AML-193 (cell line): ENCODE data around the gene FOXN3.
A peak's percentile ranks its signal among the peaks of the same experiment; 100 is the strongest.

Source experiments
- DNase-seq, 2 experiments: peaks; one replicate each; lab custom pipeline; 2025; lab: John Stamatoyannopoulos, UW

The FOXN3 gene, protein sequence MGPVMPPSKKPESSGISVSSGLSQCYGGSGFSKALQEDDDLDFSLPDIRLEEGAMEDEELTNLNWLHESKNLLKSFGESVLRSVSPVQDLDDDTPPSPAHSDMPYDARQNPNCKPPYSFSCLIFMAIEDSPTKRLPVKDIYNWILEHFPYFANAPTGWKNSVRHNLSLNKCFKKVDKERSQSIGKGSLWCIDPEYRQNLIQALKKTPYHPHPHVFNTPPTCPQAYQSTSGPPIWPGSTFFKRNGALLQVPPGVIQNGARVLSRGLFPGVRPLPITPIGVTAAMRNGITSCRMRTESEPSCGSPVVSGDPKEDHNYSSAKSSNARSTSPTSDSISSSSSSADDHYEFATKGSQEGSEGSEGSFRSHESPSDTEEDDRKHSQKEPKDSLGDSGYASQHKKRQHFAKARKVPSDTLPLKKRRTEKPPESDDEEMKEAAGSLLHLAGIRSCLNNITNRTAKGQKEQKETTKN

GRCh38 chr14:89417091-89417464 is at the start of gene FOXN3:
TSS of gene FOXN3 (minus strand) at chr14:89417233. CDS start at chr14:89412476, 4,757 bp downstream.
- DNase-seq: peak; percentile 76 to 84

GRCh38 chr14:89466484-89466883 is 49.5 kb upstream of the FOXN3 start:
- DNase-seq: peak; percentile 75

- no peak for DNase-seq
These were observed 48.8 kb upstream of the FOXN3 start for GRCh38 chr14:89465876-89466275.

- no peak for DNase-seq
These were observed 44.2 kb upstream of the FOXN3 start for GRCh38 chr14:89461256-89461655.

DNA sequence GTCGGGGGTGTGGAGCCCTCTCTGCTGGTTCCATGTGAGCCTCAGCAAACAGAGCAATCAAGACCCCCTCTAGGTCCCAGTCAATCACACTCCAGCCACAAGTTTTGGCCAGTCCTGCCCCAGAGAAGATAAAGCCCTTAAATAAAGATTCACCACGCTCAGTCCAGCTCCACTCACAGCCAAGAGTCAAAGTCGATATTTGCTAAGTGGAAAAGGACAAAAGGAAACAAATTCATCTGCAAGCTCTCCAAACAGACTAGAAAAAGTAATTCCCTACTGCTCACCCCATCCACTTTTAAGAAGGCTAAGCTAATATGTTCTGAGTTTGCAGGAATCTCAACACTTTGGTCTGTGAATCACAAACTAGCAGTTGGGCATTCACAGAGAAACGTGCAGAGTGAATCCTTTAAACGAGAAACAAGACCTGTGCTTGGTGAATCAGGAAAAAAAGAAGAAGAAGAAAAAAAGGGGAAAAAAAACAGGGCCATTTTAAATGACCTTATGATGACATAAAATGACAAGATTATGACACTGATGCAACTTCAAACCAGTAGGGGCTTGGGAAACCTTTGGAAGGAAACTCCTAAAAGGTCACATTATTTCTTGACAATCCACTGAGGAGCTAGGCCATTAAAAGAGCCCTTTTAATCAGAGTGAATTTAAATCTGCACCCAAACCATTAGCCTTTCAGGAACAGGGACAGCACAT is 41.8 kb upstream of the FOXN3 start:
- DNase-seq: peak; percentile 47 to 62

- DNase-seq: no peak
These were observed 40.0 kb upstream of the FOXN3 start for GRCh38 chr14:89457007-89457406.

DNA sequence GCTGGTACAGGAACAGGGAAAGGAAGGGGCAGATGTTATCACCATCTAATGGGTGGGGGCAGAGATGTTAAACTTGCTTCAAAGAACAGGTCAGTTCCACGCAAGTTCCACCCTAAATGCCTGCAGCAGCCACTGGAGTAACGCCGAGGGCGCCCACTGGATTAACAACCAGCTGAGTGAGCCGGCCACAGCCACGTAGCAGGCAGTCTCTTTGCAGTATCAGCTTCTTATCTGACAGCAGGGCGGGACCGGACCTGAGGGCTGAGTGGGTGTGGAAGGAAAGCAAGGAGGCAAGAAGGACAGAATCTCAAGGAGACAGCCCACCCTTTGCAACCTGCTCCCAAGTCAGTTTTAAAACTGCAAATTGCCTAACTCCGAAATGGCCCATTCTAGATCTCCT is 38.4 kb upstream of the FOXN3 start:
- DNase-seq: no peak

GRCh38 chr14:89454996-89455395 is 38.0 kb upstream of the FOXN3 start:
- no peak for DNase-seq

- DNase-seq: no peak
These were observed 35.2 kb upstream of the FOXN3 start for GRCh38 chr14:89452281-89452680.

DNA sequence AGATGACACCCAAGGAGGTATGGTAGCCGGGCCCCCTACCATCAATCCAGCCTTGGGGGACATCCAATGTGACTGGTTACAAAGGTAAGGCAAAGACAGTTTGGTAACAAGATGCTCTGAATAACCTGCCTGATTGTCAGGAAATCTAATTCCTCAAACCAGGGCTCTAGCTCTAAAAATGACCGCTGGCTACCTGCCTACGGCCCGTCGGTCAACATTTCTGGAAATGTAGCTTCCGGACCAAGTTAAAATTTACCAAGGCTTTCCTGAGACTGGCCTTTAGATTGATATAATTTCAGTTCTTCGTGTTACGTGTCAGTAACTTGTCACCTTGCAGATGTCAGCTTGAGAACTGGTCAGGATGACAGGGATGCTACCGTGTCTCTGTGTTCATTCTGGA is 34.2 kb upstream of the FOXN3 start:
- DNase-seq: no peak

DNA sequence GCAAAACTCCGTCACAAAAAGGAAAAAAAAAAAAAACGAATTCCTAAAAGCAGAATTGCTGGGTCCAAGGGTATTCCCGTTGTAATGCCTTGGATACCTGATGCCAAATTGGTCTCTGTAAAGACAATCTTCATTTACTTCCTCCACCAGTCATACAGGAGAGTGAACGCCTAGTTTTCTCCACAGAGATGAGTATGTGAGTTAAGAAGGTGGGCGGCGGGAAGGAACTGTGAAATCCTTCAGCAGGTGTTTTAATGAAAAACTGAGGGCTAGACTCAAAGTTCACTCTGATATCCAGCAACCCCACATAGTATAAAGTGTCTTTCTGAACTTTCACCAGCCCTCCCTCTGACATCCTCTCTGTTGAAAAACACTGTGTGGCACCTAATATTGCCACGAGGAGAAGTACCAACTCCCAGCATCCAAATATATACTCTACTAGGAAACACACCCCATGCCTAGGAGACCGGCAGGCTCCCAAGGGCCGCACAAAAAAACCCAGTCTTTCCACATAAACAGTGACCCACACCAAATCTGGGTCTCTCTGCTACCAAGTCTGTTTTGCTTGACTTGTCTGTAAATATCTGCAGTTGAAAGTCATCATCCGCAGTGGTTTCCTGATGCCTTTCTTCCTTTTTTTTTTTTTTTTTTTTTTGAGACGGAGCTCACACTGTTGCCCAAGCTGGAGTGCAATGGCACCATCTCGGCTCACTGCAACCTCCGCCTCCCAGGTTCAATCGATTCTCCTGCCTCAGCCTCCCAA is 30.3 kb upstream of the FOXN3 start:
- DNase-seq: peak in 1 of 2 experiments; percentile 24

DNA sequence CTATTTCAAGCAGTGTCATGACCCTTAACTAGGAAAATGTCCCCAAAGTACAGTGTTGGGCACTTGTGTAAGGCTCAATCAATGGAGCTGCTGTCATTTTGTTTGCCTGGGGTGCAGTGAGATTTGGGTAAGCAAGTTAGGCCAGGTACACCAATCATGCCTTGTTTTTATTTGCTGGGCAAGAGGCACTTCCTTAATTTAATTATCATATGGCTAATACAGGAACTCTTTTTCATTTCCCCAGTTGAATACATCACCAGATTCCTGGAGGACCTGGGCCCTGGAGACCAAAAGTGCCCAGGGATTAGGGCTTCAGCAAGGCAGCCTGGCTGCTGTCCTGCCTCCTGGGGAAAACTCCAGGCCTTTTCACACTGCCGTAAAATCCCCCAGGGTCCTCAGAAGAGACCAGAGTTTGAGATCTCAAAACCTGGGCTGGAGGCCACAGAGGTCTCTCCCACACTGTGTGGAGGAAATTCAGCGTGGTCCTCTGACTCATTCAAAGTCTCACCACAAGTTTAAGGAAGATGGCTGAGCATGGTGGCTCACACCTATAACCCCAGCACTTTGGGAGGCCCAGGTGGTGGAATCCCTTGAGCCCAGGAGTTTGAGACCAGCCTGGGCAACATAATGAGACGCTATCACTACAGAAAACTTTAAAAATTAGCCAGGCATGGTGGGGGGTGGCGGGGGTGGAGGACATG is 28.4 kb upstream of the FOXN3 start:
- DNase-seq: peak in 1 of 2 experiments; percentile 9

GRCh38 chr14:89444516-89445125 is 27.6 kb upstream of the FOXN3 start:
- DNase-seq: no peak

- DNase-seq: no peak
These were observed 27.0 kb upstream of the FOXN3 start for GRCh38 chr14:89444044-89444443.

DNA sequence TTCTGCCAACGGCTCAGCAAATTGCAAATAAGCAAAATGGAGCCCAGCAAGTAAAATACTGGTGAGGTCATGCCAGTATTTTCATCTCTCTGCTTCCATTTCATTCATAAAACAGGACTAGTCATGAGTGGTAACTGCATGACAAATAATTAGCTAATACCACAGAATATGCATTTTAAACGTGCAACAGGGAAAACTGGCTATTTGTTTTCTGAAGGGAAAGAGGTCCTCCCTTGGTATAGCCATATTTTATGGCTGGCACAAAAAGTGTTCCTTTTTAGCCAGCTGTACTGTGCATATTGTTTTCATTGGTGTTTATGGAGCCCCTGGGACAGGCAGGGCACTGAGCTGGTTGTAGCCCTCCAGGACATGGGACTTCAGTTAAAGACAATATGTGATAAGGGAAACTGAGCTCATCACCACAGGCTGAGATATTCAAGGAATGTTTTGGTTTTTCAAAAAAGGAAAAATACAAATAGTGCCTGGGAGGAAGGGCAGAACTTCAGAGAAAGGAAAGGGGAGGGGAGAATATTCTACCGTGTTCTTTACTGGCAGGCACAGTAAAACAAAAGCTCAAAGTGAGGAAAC is 26.1 kb upstream of the FOXN3 start:
- DNase-seq: no peak

- DNase-seq: no peak
These were observed 25.2 kb upstream of the FOXN3 start for GRCh38 chr14:89442280-89442679.

DNA sequence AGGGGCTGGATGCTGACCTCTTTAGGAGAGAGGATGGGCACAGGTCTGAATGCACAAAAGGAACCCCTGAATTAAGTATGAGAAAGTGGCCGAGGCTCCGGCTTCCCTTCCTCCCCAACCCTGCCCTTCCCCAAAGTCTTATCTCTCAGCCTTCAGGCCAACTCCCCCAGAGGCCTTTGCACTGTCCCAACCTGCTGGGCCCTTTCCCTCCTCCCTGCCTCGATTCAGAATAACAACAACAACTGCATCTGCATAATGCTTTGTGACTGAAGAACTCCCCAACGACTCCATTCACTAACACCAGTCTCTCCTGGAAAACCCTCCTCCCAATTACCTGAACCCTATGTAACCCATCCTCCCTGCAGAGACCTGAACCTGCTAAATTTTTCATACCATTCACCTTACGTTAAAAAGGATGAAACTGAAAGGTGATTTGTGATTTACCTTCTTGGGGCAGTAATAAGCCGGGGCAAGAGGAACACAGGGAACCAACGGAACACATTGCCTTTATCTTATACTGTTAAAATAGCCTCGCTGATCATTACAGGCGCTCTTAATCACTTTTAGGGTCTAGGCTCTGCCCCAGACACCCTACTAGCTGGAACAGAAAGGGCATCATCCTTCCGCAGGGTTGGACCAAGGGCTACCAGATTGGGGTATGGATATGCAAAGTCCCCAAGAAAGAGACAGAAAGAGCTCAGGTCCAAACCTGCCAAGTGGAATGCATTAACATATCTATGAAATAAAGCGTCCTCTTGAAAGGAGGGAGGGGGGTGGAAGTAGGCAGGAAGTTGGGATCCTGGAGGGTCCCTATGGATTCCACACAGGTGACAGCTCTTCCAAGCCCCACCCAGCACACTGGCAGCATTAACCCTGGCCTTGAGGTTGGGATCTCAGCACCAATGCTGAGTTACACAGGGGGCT is 24.2 kb upstream of the FOXN3 start:
- DNase-seq: no peak

DNA sequence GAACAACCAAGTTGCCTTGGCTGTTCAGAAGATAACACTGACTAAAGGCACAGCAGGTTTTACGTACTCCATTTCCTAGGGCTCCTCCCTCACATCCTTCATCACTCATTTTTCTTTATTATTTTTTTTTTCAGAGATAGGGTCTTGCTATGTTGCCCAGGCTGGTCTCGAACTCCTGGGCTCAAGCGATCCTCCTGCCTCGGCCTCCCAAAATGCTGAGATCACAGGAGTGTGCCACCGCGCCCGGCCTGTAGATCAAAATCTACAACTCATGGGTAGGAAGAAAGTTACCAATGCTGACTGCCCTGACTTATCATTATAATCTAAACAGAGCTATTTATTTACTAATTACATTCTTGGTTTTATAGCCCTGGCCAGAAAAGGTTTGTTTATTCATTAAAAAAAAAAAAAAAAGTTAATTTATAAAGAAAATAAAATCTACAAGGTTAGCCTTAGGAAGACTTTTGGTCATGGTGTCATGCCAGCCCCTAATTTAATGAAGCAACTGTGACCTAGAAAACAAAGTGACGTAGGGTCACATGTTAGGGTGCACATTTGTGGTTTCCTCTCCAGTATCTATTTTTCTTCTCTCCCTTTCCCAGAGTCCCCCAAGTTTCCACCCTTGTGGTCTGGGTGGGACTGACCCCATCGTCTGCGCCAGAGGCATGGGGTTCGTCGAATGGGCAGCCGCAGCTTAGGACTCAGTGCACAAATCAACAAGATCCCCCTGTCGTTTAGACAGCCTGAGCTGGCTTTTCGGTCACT is 19.0 kb upstream of the FOXN3 start:
- DNase-seq: no peak

- no peak for DNase-seq
These were observed 18.5 kb upstream of the FOXN3 start for GRCh38 chr14:89435492-89435891.
